Neural cell (in vitro differentiated cells): ENCODE measurements around the gene SOS1.

Source experiments
- EP300 ChIP-seq: fragments of 450-650 bp; conservative IDR thresholded peaks from 2 replicates; pipeline ENCODE4 v1.6.1; 2014; ENCODE audit warnings: antibody characterized with exemption, mild to moderate bottlenecking, moderate library complexity; ENCODE audit not compliant: poor library complexity, severe bottlenecking
- POLR2AphosphoS5 ChIP-seq: IDR thresholded peaks from 2 replicates; pipeline ENCODE4 v1.6.1; 2012
- TF ChIP-seq, protein P1 (sequence below): IDR thresholded peaks from 2 replicates; pipeline ENCODE4 v1.6.1; 2012; ENCODE audit warnings: borderline replicate concordance

DNA sequence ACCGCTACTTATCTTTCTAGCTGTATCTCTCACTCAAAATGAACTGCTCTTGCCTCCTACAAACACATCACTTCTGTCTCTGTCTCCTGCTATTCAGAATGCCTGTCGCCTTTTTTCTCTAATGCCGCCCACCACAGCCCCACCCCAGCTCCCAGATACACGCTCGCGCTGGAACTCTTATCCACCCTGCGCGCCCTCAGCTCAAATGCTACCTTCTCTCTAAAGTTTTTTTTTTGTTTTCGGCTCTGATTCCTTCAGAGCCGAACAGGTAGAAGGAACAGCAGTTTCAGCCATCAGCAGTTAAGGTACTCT is 3.9 kb upstream of the SOS1 start:
- no peak for TF ChIP-seq POLR2AphosphoS5
- no peak for TF ChIP-seq EP300
- TF ChIP-seq, protein P1, sequence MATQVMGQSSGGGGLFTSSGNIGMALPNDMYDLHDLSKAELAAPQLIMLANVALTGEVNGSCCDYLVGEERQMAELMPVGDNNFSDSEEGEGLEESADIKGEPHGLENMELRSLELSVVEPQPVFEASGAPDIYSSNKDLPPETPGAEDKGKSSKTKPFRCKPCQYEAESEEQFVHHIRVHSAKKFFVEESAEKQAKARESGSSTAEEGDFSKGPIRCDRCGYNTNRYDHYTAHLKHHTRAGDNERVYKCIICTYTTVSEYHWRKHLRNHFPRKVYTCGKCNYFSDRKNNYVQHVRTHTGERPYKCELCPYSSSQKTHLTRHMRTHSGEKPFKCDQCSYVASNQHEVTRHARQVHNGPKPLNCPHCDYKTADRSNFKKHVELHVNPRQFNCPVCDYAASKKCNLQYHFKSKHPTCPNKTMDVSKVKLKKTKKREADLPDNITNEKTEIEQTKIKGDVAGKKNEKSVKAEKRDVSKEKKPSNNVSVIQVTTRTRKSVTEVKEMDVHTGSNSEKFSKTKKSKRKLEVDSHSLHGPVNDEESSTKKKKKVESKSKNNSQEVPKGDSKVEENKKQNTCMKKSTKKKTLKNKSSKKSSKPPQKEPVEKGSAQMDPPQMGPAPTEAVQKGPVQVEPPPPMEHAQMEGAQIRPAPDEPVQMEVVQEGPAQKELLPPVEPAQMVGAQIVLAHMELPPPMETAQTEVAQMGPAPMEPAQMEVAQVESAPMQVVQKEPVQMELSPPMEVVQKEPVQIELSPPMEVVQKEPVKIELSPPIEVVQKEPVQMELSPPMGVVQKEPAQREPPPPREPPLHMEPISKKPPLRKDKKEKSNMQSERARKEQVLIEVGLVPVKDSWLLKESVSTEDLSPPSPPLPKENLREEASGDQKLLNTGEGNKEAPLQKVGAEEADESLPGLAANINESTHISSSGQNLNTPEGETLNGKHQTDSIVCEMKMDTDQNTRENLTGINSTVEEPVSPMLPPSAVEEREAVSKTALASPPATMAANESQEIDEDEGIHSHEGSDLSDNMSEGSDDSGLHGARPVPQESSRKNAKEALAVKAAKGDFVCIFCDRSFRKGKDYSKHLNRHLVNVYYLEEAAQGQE: no peak
